Hepatocyte (in vitro differentiated cells): ENCODE measurements around the gene ASB4. TPM values are rescaled to one million over a fixed set of nuclear protein-coding genes. Genes with fewer than 3 reads are reported as not detected.
A peak's percentile ranks its signal among the peaks of the same experiment; 100 is the strongest.

ENCODE experiments used
- DNase-seq: peaks from one replicate; pipeline ENCODE4 v3.0.0-alpha.2; 2016; ENCODE audit warnings: low spot score
- H2AFZ ChIP-seq: fragments of 200-600 bp; sonication (generic); 2 replicates; pipeline ENCODE4 v1.6.0; 2016; ENCODE audit warnings: antibody characterized with exemption, mild to moderate bottlenecking
- H3K27ac ChIP-seq: fragments of 200-600 bp; sonication (generic); 2 replicates; pipeline ENCODE4 v1.5.1; 2016; ENCODE audit warnings: mild to moderate bottlenecking
- H3K27me3 ChIP-seq: fragments of 200-600 bp; sonication (generic); 2 replicates; pipeline ENCODE4 v1.6.1; 2016
- H3K36me3 ChIP-seq: fragments of 200-600 bp; sonication (generic); replicated peaks from 2 replicates; pipeline ENCODE4 v1.5.1; 2016; ENCODE audit warnings: low read depth; ENCODE audit not compliant: insufficient read depth
- H3K4me1 ChIP-seq: fragments of 200-600 bp; sonication (generic); 2 replicates; pipeline ENCODE4 v1.5.1; 2016; ENCODE audit warnings: mild to moderate bottlenecking, moderate library complexity; ENCODE audit not compliant: insufficient read depth
- H3K4me2 ChIP-seq: fragments of 200-600 bp; sonication (generic); 2 replicates; pipeline ENCODE4 v1.6.0; 2016
- H3K4me3 ChIP-seq: fragments of 200-600 bp; sonication (generic); 2 replicates; pipeline ENCODE4 v1.5.1; 2016; ENCODE audit warnings: mild to moderate bottlenecking
- H3K79me2 ChIP-seq: fragments of 200-600 bp; sonication (generic); 2 replicates; pipeline ENCODE4 v1.6.0; 2017; ENCODE audit warnings: mild to moderate bottlenecking
- H3K9me2 ChIP-seq: fragments of 200-600 bp; sonication (generic); replicated peaks from 2 replicates; pipeline ENCODE4 v1.6.0; 2017; ENCODE audit warnings: mild to moderate bottlenecking; ENCODE audit not compliant: insufficient read depth
- H3K9me3 ChIP-seq: fragments of 200-600 bp; sonication (generic); 2 replicates; pipeline ENCODE4 v1.5.1; 2016; ENCODE audit warnings: low read depth, mild to moderate bottlenecking
- H4K20me1 ChIP-seq: fragments of 200-600 bp; sonication (generic); 2 replicates; pipeline ENCODE4 v1.6.0; 2016; ENCODE audit warnings: mild to moderate bottlenecking; ENCODE audit not compliant: insufficient read depth, poor library complexity, severe bottlenecking
- CTCF ChIP-seq: fragments of 200-600 bp; sonication (generic); IDR thresholded peaks from 2 replicates; pipeline ENCODE4 v1.5.1; 2016; ENCODE audit warnings: antibody characterized with exemption, mild to moderate bottlenecking; ENCODE audit not compliant: poor library complexity
- EZH2 ChIP-seq: fragments of 200-600 bp; sonication (generic); IDR thresholded peaks from 2 replicates; pipeline ENCODE4 v1.6.1; 2016; ENCODE audit warnings: antibody characterized with exemption, mild to moderate bottlenecking, borderline replicate concordance
- EZH2phosphoT487 ChIP-seq: fragments of 200-600 bp; sonication (generic); IDR thresholded peaks from one replicate; pipeline ENCODE4 v1.6.1; 2018; ENCODE audit warnings: antibody characterized with exemption, mild to moderate bottlenecking, low read depth, moderate library complexity; ENCODE audit not compliant: unreplicated experiment, severe bottlenecking
- WGBS: methylation state at CpG from one replicate; pipeline ENCODE4 v1.1.6; 2016; ENCODE audit warnings: low lambda C conversion rate; ENCODE audit errors: missing lambda C conversion rate; 5-methylcytosine and 5-hydroxymethylcytosine counted together
- polyA plus RNA-seq: library from polyadenylated mRNA; unstranded; fragments of >200 nt; fragmentation: Nextera tagmentation; extraction: Ambion mirVana; gene quantifications from 2 replicates; pipeline ENCODE4 v1.2.1, GENCODE V29; 2016
- total RNA-seq: library from RNA; depleted of rRNA; stranded (reverse); fragments of >200 nt; gene quantifications from 2 replicates; pipeline ENCODE4 v1.2.3, GENCODE V29; 2014

The ASB4 gene
- total and polyA plus RNA-seq, 2 experiments from 2014 or later = 0.03 to 0.35 TPM

DNA sequence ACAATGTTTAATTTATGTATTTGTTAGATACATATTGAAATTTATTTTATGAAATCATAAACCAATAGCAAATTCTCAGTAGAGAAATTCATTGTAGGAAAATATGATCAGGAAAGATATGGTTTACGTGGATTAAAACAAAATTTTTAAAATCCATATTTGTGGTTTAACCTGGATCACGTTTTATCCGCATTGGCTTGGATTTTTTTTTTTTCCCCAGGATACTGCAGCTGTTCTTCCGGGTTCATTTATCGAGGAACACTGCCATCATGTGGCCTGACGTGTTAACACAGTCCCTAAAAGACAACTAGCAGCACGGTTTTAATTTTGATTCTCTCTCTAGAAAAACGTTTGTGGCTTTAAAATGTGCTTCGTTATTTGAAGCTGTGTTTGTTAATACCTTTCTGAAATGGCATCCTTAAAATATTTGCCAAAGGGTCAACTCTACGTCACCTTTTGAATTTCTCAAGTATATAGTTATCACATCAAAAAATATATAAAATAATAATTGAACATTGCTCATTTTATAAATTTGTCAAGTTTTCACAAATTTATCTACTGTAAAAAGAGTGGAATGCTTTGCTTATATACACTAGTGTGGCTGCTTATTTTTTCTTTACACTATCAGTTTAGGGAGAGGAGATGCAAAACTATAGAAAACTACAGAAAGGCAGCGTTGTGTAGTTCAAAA is 8.7 kb upstream of the ASB4 start:
- DNase-seq = peak; percentile 82
- Histone ChIP-seq H3K27ac (no peak overlapping the region), H3K4me1 (peaks cover 5% of the 10 kb centered on the region), H3K79me2 (no peaks in the 10 kb centered on the region), H3K4me3 (no peak overlapping the region), H3K27me3 (no peaks in the 10 kb centered on the region), H3K36me3 (no peaks in the 10 kb centered on the region), H2AFZ (peak overlapping the region; percentile 36), H3K9me3 (no peaks in the 10 kb centered on the region), H4K20me1 (no peaks in the 10 kb centered on the region), H3K9me2 (no peaks in the 10 kb centered on the region), H3K4me2 (peak overlapping the region; percentile 60)
- TF ChIP-seq EZH2phosphoT487 = no peak
- TF ChIP-seq CTCF = peak; percentile 86
- TF ChIP-seq EZH2 = no peak
- 9% methylated on average over 11 of the region's 11 CpGs for WGBS

- 32% methylated on average over 18 of the region's 18 CpGs for WGBS
- Histone ChIP-seq H3K4me2 (peak overlapping the region; percentile 58), H3K9me2 (no peaks in the 10 kb centered on the region), H3K4me1 (peaks cover 5% of the 10 kb centered on the region), H2AFZ (peak overlapping the region; percentile 68), H4K20me1 (no peaks in the 10 kb centered on the region), H3K4me3 (no peak overlapping the region), H3K79me2 (no peaks in the 10 kb centered on the region), H3K9me3 (no peaks in the 10 kb centered on the region), H3K27me3 (no peaks in the 10 kb centered on the region), H3K27ac (peak overlapping the region; percentile 77), H3K36me3 (no peaks in the 10 kb centered on the region)
- TF ChIP-seq EZH2 (no peak), CTCF (peak; percentile 60)
- DNase-seq = peak; percentile 75
Measured at GRCh38 chr7:95478272-95479037, 7.3 kb upstream of the ASB4 start.

DNA sequence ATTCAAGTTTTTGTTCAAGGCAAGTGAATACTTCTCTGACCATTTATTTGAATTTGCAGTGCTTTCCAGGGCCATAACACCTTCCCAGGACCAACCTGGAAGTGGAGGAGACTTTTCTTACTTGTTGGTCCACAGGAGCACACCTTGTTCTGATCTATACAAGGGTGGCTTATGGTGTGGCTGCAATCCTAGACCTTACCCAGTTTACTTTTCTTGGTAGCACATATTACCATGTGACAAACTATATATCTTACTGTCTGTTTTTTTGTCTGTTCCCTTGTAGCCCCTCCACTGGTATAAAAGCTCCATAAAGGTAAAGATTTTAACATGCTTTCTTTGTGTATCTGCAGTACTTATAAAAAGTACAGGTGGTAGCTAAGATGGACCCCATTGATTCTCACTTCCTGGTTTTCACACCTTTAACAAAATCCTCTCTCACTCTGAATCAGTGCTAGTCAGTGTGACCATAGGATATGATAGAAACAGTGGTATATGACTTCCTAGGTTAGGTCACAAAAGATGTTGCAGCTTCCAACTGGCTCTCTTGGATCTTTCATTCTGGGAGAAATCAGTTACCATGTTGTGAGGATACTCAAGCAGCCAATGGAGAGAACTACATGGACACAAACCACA is 5.6 kb upstream of the ASB4 start:
- Histone ChIP-seq H3K27ac (no peak overlapping the region), H3K4me1 (peaks cover 5% of the 10 kb centered on the region), H3K4me2 (no peak overlapping the region), H3K79me2 (no peaks in the 10 kb centered on the region), H3K9me3 (no peaks in the 10 kb centered on the region), H3K36me3 (no peaks in the 10 kb centered on the region), H4K20me1 (no peaks in the 10 kb centered on the region), H3K4me3 (no peak overlapping the region), H3K9me2 (no peaks in the 10 kb centered on the region), H3K27me3 (no peaks in the 10 kb centered on the region), H2AFZ (no peak overlapping the region)
- DNase-seq = no peak
- TF ChIP-seq CTCF (no peak), EZH2 (no peak), EZH2phosphoT487 (no peak)
